PC-3 (cell line): ENCODE measurements around the gene PLEKHM3. TPM values are rescaled to one million over a fixed set of nuclear protein-coding genes. Genes with fewer than 3 reads are reported as not detected.

ENCODE experiments used
- ATAC-seq: fragments of 200-7000 bp; cut with Tn5 transposase; 2 replicates; pipeline ENCODE4 v1.9.1; 2020; ENCODE audit warnings: mild to moderate bottlenecking, moderate library complexity
- BruUV-seq: library from RNA; stranded (reverse); fragments of 400-500 nt; replicated peaks from 2 replicates; lab custom pipeline; 2021; lab: Mats Ljungman, UMichigan
- CTCF ChIA-PET: fragments of 300-600 bp; sonication (Branson Sonifier 250); formaldehyde crosslinking; loops from one replicate; lab custom pipeline; 2022; ENCODE audit warnings: antibody characterized with exemption; lab: Charles Lee
- POLR2A ChIA-PET: fragments of 300-600 bp; sonication (Branson Sonifier 250); formaldehyde crosslinking; loops from one replicate; lab custom pipeline; 2022; ENCODE audit warnings: antibody characterized with exemption; ENCODE audit not compliant: unreplicated experiment; lab: Charles Lee
- DNase-seq: peaks from one replicate; pipeline ENCODE4 v3.0.0-alpha.2; 2015
- H2AFZ ChIP-seq: fragments of 300-600 bp; sonication (generic); 2 replicates; pipeline ENCODE4 v1.6.0; 2016; ENCODE audit warnings: antibody characterized with exemption, low read length
- H3F3A ChIP-seq: fragments of 300-600 bp; sonication (generic); one replicate; pipeline ENCODE4 v1.6.0; 2017; ENCODE audit warnings: antibody characterized with exemption, low read length, control low read depth, mild to moderate bottlenecking; ENCODE audit not compliant: unreplicated experiment
- H3K27ac ChIP-seq: fragments of 300-600 bp; sonication (generic); 2 replicates; pipeline ENCODE4 v1.5.1; 2016; ENCODE audit warnings: mild to moderate bottlenecking, low read length
- H3K27me3 ChIP-seq: fragments of 300-600 bp; sonication (generic); 2 replicates; pipeline ENCODE4 v1.6.1; 2016; ENCODE audit warnings: low read length, mixed read lengths
- H3K36me3 ChIP-seq: fragments of 300-600 bp; sonication (generic); 2 replicates; pipeline ENCODE4 v1.6.1; 2016; ENCODE audit warnings: low read depth, mixed run types, low read length, mixed read lengths
- H3K4me1 ChIP-seq: fragments of 300-600 bp; sonication (generic); 2 replicates; pipeline ENCODE4 v1.5.1; 2016; ENCODE audit warnings: low read length; ENCODE audit not compliant: insufficient read depth
- H3K4me2 ChIP-seq: fragments of 300-600 bp; sonication (generic); 2 replicates; pipeline ENCODE4 v1.6.0; 2016; ENCODE audit warnings: low read length
- H3K4me3 ChIP-seq: fragments of 300-600 bp; sonication (generic); 2 replicates; pipeline ENCODE4 v1.5.1; 2016; ENCODE audit warnings: mild to moderate bottlenecking, low read length, mixed read lengths
- H3K79me2 ChIP-seq: fragments of 300-600 bp; sonication (generic); 2 replicates; pipeline ENCODE4 v1.6.1; 2017; ENCODE audit warnings: low read length, mixed read lengths
- H3K9ac ChIP-seq: fragments of 300-600 bp; sonication (generic); 2 replicates; pipeline ENCODE4 v1.6.0; 2016; ENCODE audit warnings: mild to moderate bottlenecking, low read length
- H3K9me2 ChIP-seq: fragments of 300-600 bp; sonication (generic); replicated peaks from 2 replicates; pipeline ENCODE4 v1.6.1; 2016; ENCODE audit warnings: mixed run types, low read length, mixed read lengths
- H3K9me3 ChIP-seq: fragments of 300-600 bp; sonication (generic); 2 replicates; pipeline ENCODE4 v1.6.1; 2016; ENCODE audit warnings: low read length, mixed read lengths
- H4K20me1 ChIP-seq: fragments of 300-600 bp; sonication (generic); 2 replicates; pipeline ENCODE4 v1.6.1; 2016; ENCODE audit warnings: low read length, mixed read lengths
- CTCF ChIP-seq: fragments of 300-600 bp; sonication (generic); conservative IDR thresholded peaks from 2 replicates; pipeline ENCODE4 v1.5.1; 2017; ENCODE audit warnings: antibody characterized with exemption, low read depth, mild to moderate bottlenecking, low read length
- EZH2 ChIP-seq: fragments of 300-600 bp; sonication (generic); IDR thresholded peaks from one replicate; pipeline ENCODE4 v1.6.1; 2017; ENCODE audit warnings: antibody characterized with exemption, mild to moderate bottlenecking, low read length; ENCODE audit not compliant: unreplicated experiment
- EZH2phosphoT487 ChIP-seq: fragments of 300-600 bp; sonication (generic); IDR thresholded peaks from 2 replicates; pipeline ENCODE4 v1.6.1; 2018; ENCODE audit warnings: mild to moderate bottlenecking, antibody characterized with exemption, low read length, borderline replicate concordance
- intact Hi-C: fragments of 100-400 bp; cut with micrococcal nuclease; formaldehyde crosslinking; loops from 2 replicates; pipeline ENCODE4 v1.9.0; 2023
- total RNA-seq: library from RNA; depleted of rRNA; stranded (reverse); fragments of >200 nt; gene quantifications from 2 replicates; pipeline ENCODE4 v1.2.3, GENCODE V29; 2014

The PLEKHM3 gene
- total RNA-seq, 1 experiment from 2014 or later: 5.9 TPM

- H4K20me1 ChIP-seq: no peaks in the 10 kb centered on the region
- H3K4me2 ChIP-seq: no peak overlapping the region
- peaks cover 6% of the 10 kb centered on the region; the same call in 1 of the 2 replicates for H3K4me1 ChIP-seq
- TF ChIP-seq CTCF (no peak), EZH2phosphoT487 (no peak), EZH2 (no peak)
- no peaks in the 10 kb centered on the region for H3K79me2 ChIP-seq
- no TSS peak for BruUV-seq
- no peaks in the 10 kb centered on the region for H3F3A ChIP-seq
- H3K27ac ChIP-seq: no peak overlapping the region
- no peaks in the 10 kb centered on the region for H3K27me3 ChIP-seq
- no peaks in the 10 kb centered on the region for H3K9me3 ChIP-seq
- POLR2A ChIA-PET: no interaction called here
- no peak overlapping the region for H3K9ac ChIP-seq
- H3K4me3 ChIP-seq: no peak overlapping the region
- intact Hi-C loops: no loop called here
- no peaks in the 10 kb centered on the region for H3K36me3 ChIP-seq
- DNase-seq: no peak
- CTCF ChIA-PET: no interaction called here
- no peak overlapping the region for H2AFZ ChIP-seq
- ATAC-seq: no peak
- H3K9me2 ChIP-seq: no peaks in the 10 kb centered on the region
These were observed 17.1 kb upstream of the PLEKHM3 start for GRCh38 chr2:208042450-208042849.

- Histone ChIP-seq H3K9me2 (no peaks in the 10 kb centered on the region), H3K4me1 (peaks cover 6% of the 10 kb centered on the region; the same call in 1 of the 2 replicates), H3K4me3 (no peak overlapping the region), H3F3A (no peaks in the 10 kb centered on the region), H3K9ac (no peak overlapping the region), H4K20me1 (no peaks in the 10 kb centered on the region), H3K27me3 (no peaks in the 10 kb centered on the region), H3K36me3 (no peaks in the 10 kb centered on the region), H3K27ac (no peak overlapping the region), H2AFZ (no peak overlapping the region), H3K9me3 (no peaks in the 10 kb centered on the region), H3K79me2 (no peaks in the 10 kb centered on the region), H3K4me2 (no peak overlapping the region)
- BruUV-seq: no TSS peak
- ChIA-PET CTCF (no interaction called here), POLR2A (no interaction called here)
- TF ChIP-seq EZH2 (no peak), EZH2phosphoT487 (no peak), CTCF (no peak)
- DNase-seq (no peak), ATAC-seq (no peak)
- intact Hi-C loops: no loop called here
These were observed 16.7 kb upstream of the PLEKHM3 start for GRCh38 chr2:208042041-208042440.

- Histone ChIP-seq H4K20me1 (no peaks in the 10 kb centered on the region), H3K9ac (no peak overlapping the region), H3F3A (no peaks in the 10 kb centered on the region), H3K27me3 (no peaks in the 10 kb centered on the region), H3K36me3 (no peaks in the 10 kb centered on the region), H3K27ac (no peak overlapping the region), H3K4me2 (no peak overlapping the region), H2AFZ (no peak overlapping the region), H3K4me1 (peaks cover 6% of the 10 kb centered on the region; the same call in 1 of the 2 replicates), H3K9me3 (no peaks in the 10 kb centered on the region), H3K4me3 (no peak overlapping the region), H3K9me2 (no peaks in the 10 kb centered on the region), H3K79me2 (no peaks in the 10 kb centered on the region)
- intact Hi-C loops: loop anchor here (1.0 to 2.0 kb wide), 2 partner anchors 32 to 294 kb away; no protein-coding TSS in a partner anchor
- BruUV-seq: no TSS peak
- TF ChIP-seq EZH2: no peak
- peak; percentile 74 for TF ChIP-seq CTCF
- DNase-seq (peak; percentile 77), ATAC-seq (peak; percentile 86)
- POLR2A ChIA-PET: no interaction called here
- CTCF ChIA-PET: interaction anchor here (0.6 to 1.8 kb wide), 17 partner anchors 15 to 356 kb away, joined by 3 to 14 read pairs (median 4); no protein-coding TSS in a partner anchor
These were observed 15.2 kb upstream of the PLEKHM3 start for GRCh38 chr2:208040199-208041171.
